GM12892 (cell line): Measurements from ENCODE around the gene CFAP46.

Experiments used
- POLR2A ChIP-seq: IDR thresholded peaks from 2 replicates; pipeline ENCODE4 v1.6.1; 2011; ENCODE audit warnings: low read depth, low read length, control low read depth
- POLR2AphosphoS5 ChIP-seq: IDR thresholded peaks from 2 replicates; pipeline ENCODE4 v1.6.1; 2011; ENCODE audit warnings: low read depth, low read length, control low read depth
- TAF1 ChIP-seq: IDR thresholded peaks from 2 replicates; pipeline ENCODE4 v1.6.1; 2011; ENCODE audit warnings: low read depth, mild to moderate bottlenecking, control low read depth, low read length, borderline replicate concordance

GRCh38 chr10:132990684-132991545, 48.5 kb upstream of the CFAP46 start:
- no peak for TF ChIP-seq POLR2AphosphoS5
- TF ChIP-seq POLR2A = no peak
- TF ChIP-seq TAF1 = no peak
